CD4-positive, CD25-positive, alpha-beta regulatory T cell (primary cell): ENCODE measurements around the gene GAREM1. TPM values are rescaled to one million over a fixed set of nuclear protein-coding genes. Genes with fewer than 3 reads are reported as not detected.
"Not testable (repeated sequence)": the region's sequence is repeated elsewhere in the genome, so short reads cannot be mapped to it uniquely, and the experiment has no call there.

Experiments
- ATAC-seq, 2 donors: fragments of 150-1000 bp; cut with Tn5 transposase; one replicate each; pipeline ENCODE4 v1.10.0; 2021; ENCODE audit warnings: low read depth in 2 of 2, moderate number of reproducible peaks in 2 of 2, moderate library complexity in 1 of 2
- DNase-seq, 3 donors: peaks; one replicate each; pipeline versions ENCODE4 v3.0.0 to v3.0.0-alpha.2; 2012 to 2022; ENCODE audit warnings: mixed read lengths in 1 of 3
- H3K27ac ChIP-seq: one replicate; pipeline ENCODE4 v1.7.0; 2013; ENCODE audit warnings: mild to moderate bottlenecking, low read length; ENCODE audit not compliant: insufficient read depth, poor library complexity, severe bottlenecking
- H3K27me3 ChIP-seq: one replicate; pipeline ENCODE4 v1.7.0; 2013; ENCODE audit warnings: low read length; ENCODE audit not compliant: control insufficient read depth, insufficient read depth
- H3K36me3 ChIP-seq: one replicate; pipeline ENCODE4 v1.7.0; 2013; ENCODE audit warnings: mild to moderate bottlenecking, low read length, moderate library complexity; ENCODE audit not compliant: control insufficient read depth, insufficient read depth
- H3K4me1 ChIP-seq: 2 replicates; pipeline ENCODE4 v1.7.0; 2013; ENCODE audit warnings: mild to moderate bottlenecking, low read length; ENCODE audit not compliant: insufficient read depth, control insufficient read depth, poor library complexity, severe bottlenecking
- H3K4me3 ChIP-seq: one replicate; pipeline ENCODE4 v1.7.0; 2013; ENCODE audit warnings: low read depth, mild to moderate bottlenecking, low read length, moderate library complexity
- H3K9me3 ChIP-seq, 2 experiments: 1 replicate in 1 of 2; 2 replicates in 1 of 2; pipeline ENCODE4 v1.7.0; 2013; ENCODE audit warnings: low read length in 2 of 2, mild to moderate bottlenecking in 1 of 2, moderate library complexity in 1 of 2; ENCODE audit not compliant: control insufficient read depth in 2 of 2
- H3K27ac Mint-ChIP-seq, 3 donors: one replicate each; pipeline ENCODE4 v1.8.0; 2020 to 2022; ENCODE audit warnings: mild to moderate bottlenecking in 3 of 3, mixed read lengths in 3 of 3, moderate library complexity in 2 of 3
- H3K27me3 Mint-ChIP-seq: one replicate; pipeline ENCODE4 v1.8.0; 2022; ENCODE audit warnings: mild to moderate bottlenecking, mixed read lengths
- H3K36me3 Mint-ChIP-seq: one replicate; pipeline ENCODE4 v1.8.0; 2020; ENCODE audit warnings: mixed read lengths
- H3K4me1 Mint-ChIP-seq, 4 donors: one replicate each; pipeline ENCODE4 v1.8.0; 2020 to 2022; ENCODE audit warnings: mixed read lengths in 4 of 4, mild to moderate bottlenecking in 1 of 4
- H3K4me3 Mint-ChIP-seq, 4 donors: one replicate each; pipeline ENCODE4 v1.8.0; 2020 to 2022; ENCODE audit warnings: mild to moderate bottlenecking in 4 of 4, mixed read lengths in 4 of 4, moderate library complexity in 3 of 4
- H3K9me3 Mint-ChIP-seq, 7 donors: one replicate each; pipeline ENCODE4 v1.8.0; 2020 to 2022; ENCODE audit warnings: mixed read lengths in 7 of 7, mild to moderate bottlenecking in 3 of 7, moderate library complexity in 2 of 7
- polyA plus RNA-seq, 4 donors: library from polyadenylated mRNA; unstranded; fragments of 300-500 nt; fragmentation: Illumina TruSeq; gene quantifications; one replicate each; pipeline ENCODE4 v1.2.3, GENCODE V29; 2021
- total RNA-seq: library from RNA; stranded (reverse); gene quantifications from one replicate; pipeline ENCODE4 v1.2.3, GENCODE V29; 2022

The GAREM1 gene
- total and polyA plus RNA-seq, 5 donors from 2014 or later: 0.05 to 0.91 TPM; not detected in 3

DNA sequence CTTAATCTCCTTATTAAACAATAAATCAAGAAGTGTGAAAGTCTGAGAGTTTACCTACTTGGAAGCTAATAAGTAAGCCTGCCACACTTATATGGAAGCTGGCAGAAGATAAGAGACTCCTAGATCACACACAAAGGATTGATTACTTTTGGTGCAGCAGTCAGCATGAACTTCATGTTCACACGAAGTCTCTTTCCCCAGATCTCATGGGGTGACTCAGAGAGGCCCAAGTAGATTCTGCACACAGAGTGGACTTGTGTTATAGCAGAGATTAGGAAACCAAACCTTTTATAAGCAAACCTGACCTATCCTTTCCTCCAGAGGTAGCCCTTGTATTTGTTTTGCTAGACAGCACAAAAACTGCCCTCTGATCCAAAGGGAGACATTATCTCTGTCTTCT, 9.9 kb upstream of the GAREM1 start:
- no peaks in the 10 kb centered on the region for H3K36me3 Mint-ChIP-seq
- no peaks in the 10 kb centered on the region for H3K36me3 ChIP-seq
- no peaks in the 10 kb centered on the region for H3K4me1 ChIP-seq
- no peak overlapping the region for H3K27ac Mint-ChIP-seq
- H3K27me3 Mint-ChIP-seq: peaks cover 13% of the 10 kb centered on the region
- no peak for DNase-seq
- no peaks in the 10 kb centered on the region for H3K9me3 ChIP-seq
- no peaks in the 10 kb centered on the region for H3K4me1 Mint-ChIP-seq
- peaks cover 0 to 4% (median 0%) of the 10 kb centered on the region in 7 donors for H3K9me3 Mint-ChIP-seq
- no peak overlapping the region for H3K4me3 Mint-ChIP-seq
- H3K27ac ChIP-seq: no peak overlapping the region
- ATAC-seq: no peak
- H3K27me3 ChIP-seq: peaks cover 4% of the 10 kb centered on the region
- no peak overlapping the region for H3K4me3 ChIP-seq

DNA sequence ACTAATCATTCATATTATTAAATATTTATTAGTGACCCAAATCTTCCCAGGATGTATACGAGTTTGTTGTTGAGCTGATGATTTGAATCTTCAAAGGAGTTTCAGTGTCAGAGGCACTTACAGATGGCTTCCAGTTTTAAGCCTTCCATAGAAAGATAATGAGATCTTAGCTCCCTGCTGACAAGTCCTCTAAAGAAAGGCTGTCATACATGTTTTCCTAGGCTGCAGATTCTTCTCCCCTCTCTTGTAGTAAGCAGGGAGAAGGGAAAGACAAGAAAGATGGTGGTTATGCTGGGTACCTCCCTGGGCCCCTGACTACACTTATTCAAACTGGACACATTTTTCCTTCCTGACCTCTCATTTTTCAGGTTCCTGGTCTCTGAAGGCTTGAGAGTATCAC, 8.1 kb upstream of the GAREM1 start:
- Histone ChIP-seq H3K36me3 (no peaks in the 10 kb centered on the region), H3K27ac (no peak overlapping the region), H3K4me3 (no peak overlapping the region), H3K9me3 (no peaks in the 10 kb centered on the region), H3K27me3 (peaks cover 7% of the 10 kb centered on the region), H3K4me1 (no peaks in the 10 kb centered on the region)
- DNase-seq (no peak), ATAC-seq (no peak)
- no peak overlapping the region for H3K27ac Mint-ChIP-seq
- no peak overlapping the region for H3K4me3 Mint-ChIP-seq
- no peaks in the 10 kb centered on the region for H3K4me1 Mint-ChIP-seq
- no peaks in the 10 kb centered on the region for H3K36me3 Mint-ChIP-seq
- H3K27me3 Mint-ChIP-seq: peaks cover 15% of the 10 kb centered on the region
- peaks cover 0 to 4% (median 0%) of the 10 kb centered on the region in 7 donors for H3K9me3 Mint-ChIP-seq

DNA sequence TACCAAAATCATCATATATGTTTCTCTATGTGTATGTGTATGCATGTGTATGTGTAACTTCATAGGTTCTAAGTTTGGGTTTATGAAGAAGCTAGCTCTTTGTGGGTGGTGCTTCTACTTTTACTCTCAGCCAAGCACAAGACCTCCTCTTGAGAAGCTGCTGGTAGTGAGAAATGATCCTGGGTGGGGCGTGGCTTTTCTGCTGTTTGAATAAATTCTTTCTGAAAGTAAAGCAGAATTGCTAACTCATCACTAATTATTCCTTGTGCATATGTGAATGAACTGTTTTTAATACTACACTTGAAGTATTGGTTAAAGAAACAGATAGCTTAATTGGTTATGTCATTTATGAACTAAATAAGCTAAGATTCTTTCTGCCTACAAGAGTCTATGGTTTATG, 7.6 kb upstream of the GAREM1 start:
- no peak for DNase-seq
- ATAC-seq: no peak
- Mint-ChIP-seq H3K27me3 (peaks cover 20% of the 10 kb centered on the region), H3K9me3 (peaks cover 0 to 3% (median 0%) of the 10 kb centered on the region in 7 donors), H3K4me3 (no peak overlapping the region), H3K36me3 (no peaks in the 10 kb centered on the region), H3K27ac (no peak overlapping the region), H3K4me1 (no peaks in the 10 kb centered on the region)
- H3K4me1 ChIP-seq: no peaks in the 10 kb centered on the region
- peaks cover 7% of the 10 kb centered on the region for H3K27me3 ChIP-seq
- no peaks in the 10 kb centered on the region for H3K36me3 ChIP-seq
- H3K27ac ChIP-seq: no peak overlapping the region
- H3K4me3 ChIP-seq: no peak overlapping the region
- no peaks in the 10 kb centered on the region for H3K9me3 ChIP-seq

GRCh38 chr18:32476106-32476505, 5.4 kb upstream of the GAREM1 start:
- Histone ChIP-seq H3K4me1 (no peaks in the 10 kb centered on the region), H3K36me3 (no peaks in the 10 kb centered on the region), H3K9me3 (no peaks in the 10 kb centered on the region), H3K27ac (no peak overlapping the region), H3K27me3 (peaks cover 12% of the 10 kb centered on the region), H3K4me3 (no peak overlapping the region)
- Mint-ChIP-seq H3K27ac (no peak overlapping the region), H3K4me3 (no peak overlapping the region), H3K36me3 (no peaks in the 10 kb centered on the region), H3K9me3 (peaks cover 0 to 2% (median 0%) of the 10 kb centered on the region in 7 donors), H3K4me1 (peaks cover 5 to 12% (median 9%) of the 10 kb centered on the region in 4 donors), H3K27me3 (peaks cover 42% of the 10 kb centered on the region)
- no peak for DNase-seq
- ATAC-seq: no peak

- H3K4me3 Mint-ChIP-seq, H3K9me3 ChIP-seq, H3K9me3 Mint-ChIP-seq, H3K27ac ChIP-seq, H3K4me3 ChIP-seq, H3K4me1 ChIP-seq, H3K27ac Mint-ChIP-seq, H3K36me3 Mint-ChIP-seq, DNase-seq, H3K36me3 ChIP-seq, ATAC-seq: not testable (repeated sequence)
- peaks cover 42% of the 10 kb centered on the region for H3K27me3 Mint-ChIP-seq
- peaks cover 12% of the 10 kb centered on the region for H3K27me3 ChIP-seq
- peaks cover 5 to 13% (median 10%) of the 10 kb centered on the region in 4 donors for H3K4me1 Mint-ChIP-seq
These were observed 4.4 kb upstream of the GAREM1 start for GRCh38 chr18:32475069-32475468.

DNA sequence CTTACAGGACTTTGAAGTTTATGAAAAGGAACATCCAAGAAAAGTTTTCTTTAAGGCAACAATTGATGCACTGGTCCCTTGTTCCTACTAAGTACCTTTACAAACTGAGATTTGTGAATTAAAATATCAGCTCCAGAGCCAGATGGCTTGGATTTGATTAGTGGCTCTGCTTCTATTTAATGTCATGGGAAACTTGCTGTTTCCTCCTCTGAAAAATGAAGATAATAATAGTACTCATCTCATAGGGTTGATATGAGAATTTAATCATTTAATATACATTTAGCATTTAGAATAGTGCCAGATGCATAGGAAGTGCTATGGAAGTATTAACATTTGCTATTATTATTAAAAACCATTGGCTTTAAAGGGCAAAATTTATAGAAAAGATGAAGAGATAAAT, 2.6 kb upstream of the GAREM1 start:
- H3K4me1 Mint-ChIP-seq: peaks cover 6 to 28% (median 16%) of the 10 kb centered on the region in 4 donors
- H3K27me3 Mint-ChIP-seq: peaks cover 44% of the 10 kb centered on the region
- peaks cover 0 to 3% (median 0%) of the 10 kb centered on the region in 7 donors for H3K9me3 Mint-ChIP-seq
- ATAC-seq: no peak
- Histone ChIP-seq H3K27ac (no peak overlapping the region), H3K4me3 (no peak overlapping the region), H3K4me1 (peaks cover 10% of the 10 kb centered on the region), H3K27me3 (peaks cover 26% of the 10 kb centered on the region), H3K36me3 (no peaks in the 10 kb centered on the region), H3K9me3 (no peaks in the 10 kb centered on the region)
- H3K27ac Mint-ChIP-seq: no peak overlapping the region
- no peak for DNase-seq
- H3K4me3 Mint-ChIP-seq: no peak overlapping the region
- no peaks in the 10 kb centered on the region for H3K36me3 Mint-ChIP-seq

DNA sequence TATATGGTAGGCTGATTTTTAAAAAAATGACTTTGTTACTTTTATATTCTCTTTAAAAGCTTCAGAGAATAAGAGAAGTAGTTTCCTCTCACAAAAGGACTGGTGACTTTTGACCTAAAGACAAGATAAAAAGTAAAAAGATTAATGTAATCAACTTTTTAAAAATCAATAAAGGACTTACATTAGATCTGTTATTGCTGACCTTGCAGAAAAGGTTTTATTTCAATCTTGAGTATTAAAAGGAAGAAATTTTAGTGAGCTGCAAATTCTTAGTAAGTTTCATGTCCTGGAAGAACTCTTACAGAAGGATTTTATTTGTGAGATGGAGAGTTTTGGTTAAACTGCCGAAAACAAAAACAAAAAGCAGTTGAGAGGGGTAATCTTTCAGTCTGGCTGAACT, 2.2 kb upstream of the GAREM1 start:
- H3K9me3 ChIP-seq: no peaks in the 10 kb centered on the region
- Mint-ChIP-seq H3K27me3 (peaks cover 49% of the 10 kb centered on the region), H3K27ac (no peak overlapping the region), H3K4me3 (no peak overlapping the region), H3K4me1 (peaks cover 10 to 33% (median 19%) of the 10 kb centered on the region in 4 donors), H3K9me3 (peaks cover 0 to 3% (median 0%) of the 10 kb centered on the region in 7 donors), H3K36me3 (no peaks in the 10 kb centered on the region)
- H3K4me3 ChIP-seq: no peak overlapping the region
- H3K4me1 ChIP-seq: peaks cover 10% of the 10 kb centered on the region
- no peak overlapping the region for H3K27ac ChIP-seq
- no peak for ATAC-seq
- no peaks in the 10 kb centered on the region for H3K36me3 ChIP-seq
- DNase-seq: no peak
- peaks cover 29% of the 10 kb centered on the region for H3K27me3 ChIP-seq

DNA sequence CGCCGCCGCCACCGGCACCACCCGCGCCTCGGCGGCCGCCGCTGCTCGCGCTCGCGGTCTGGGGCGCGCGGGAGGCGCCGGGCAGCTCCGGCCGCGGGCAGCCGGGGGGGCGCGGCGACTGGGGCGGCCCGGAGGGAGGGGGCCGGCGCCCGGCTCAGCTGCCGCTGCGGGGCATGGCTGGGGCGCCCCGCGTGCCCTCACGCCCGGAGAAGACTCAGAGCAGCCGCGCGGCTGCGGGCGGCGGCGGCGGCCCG, 295 bp downstream of the GAREM1 start:
- no peak overlapping the region for H3K4me3 Mint-ChIP-seq
- no peaks in the 10 kb centered on the region for H3K36me3 Mint-ChIP-seq
- no peaks in the 10 kb centered on the region for H3K36me3 ChIP-seq
- no peaks in the 10 kb centered on the region for H3K9me3 ChIP-seq
- DNase-seq (no peak), ATAC-seq (no peak)
- peaks cover 10% of the 10 kb centered on the region for H3K4me1 ChIP-seq
- H3K27me3 ChIP-seq: peaks cover 45% of the 10 kb centered on the region
- no peak overlapping the region for H3K4me3 ChIP-seq
- no peak overlapping the region for H3K27ac ChIP-seq
- H3K4me1 Mint-ChIP-seq: peaks cover 10 to 36% (median 20%) of the 10 kb centered on the region in 4 donors
- no peak overlapping the region for H3K27ac Mint-ChIP-seq
- peaks cover 66% of the 10 kb centered on the region for H3K27me3 Mint-ChIP-seq
- peaks cover 0 to 3% (median 0%) of the 10 kb centered on the region in 7 donors for H3K9me3 Mint-ChIP-seq
